GM19043 (cell line): ENCODE measurements around the gene NENF.
A peak's percentile ranks its signal among the peaks of the same experiment; 100 is the strongest.
"Not testable (repeated sequence)": the region's sequence is repeated elsewhere in the genome, so short reads cannot be mapped to it uniquely, and the experiment has no call there.

Experiments used
- ATAC-seq: cut with Tn5 transposase; IDR thresholded peaks from one replicate; pipeline ENCODE4 v1.9.1; 2021; ENCODE audit warnings: low read depth; ENCODE audit not compliant: unreplicated experiment

Gene NENF

DNA sequence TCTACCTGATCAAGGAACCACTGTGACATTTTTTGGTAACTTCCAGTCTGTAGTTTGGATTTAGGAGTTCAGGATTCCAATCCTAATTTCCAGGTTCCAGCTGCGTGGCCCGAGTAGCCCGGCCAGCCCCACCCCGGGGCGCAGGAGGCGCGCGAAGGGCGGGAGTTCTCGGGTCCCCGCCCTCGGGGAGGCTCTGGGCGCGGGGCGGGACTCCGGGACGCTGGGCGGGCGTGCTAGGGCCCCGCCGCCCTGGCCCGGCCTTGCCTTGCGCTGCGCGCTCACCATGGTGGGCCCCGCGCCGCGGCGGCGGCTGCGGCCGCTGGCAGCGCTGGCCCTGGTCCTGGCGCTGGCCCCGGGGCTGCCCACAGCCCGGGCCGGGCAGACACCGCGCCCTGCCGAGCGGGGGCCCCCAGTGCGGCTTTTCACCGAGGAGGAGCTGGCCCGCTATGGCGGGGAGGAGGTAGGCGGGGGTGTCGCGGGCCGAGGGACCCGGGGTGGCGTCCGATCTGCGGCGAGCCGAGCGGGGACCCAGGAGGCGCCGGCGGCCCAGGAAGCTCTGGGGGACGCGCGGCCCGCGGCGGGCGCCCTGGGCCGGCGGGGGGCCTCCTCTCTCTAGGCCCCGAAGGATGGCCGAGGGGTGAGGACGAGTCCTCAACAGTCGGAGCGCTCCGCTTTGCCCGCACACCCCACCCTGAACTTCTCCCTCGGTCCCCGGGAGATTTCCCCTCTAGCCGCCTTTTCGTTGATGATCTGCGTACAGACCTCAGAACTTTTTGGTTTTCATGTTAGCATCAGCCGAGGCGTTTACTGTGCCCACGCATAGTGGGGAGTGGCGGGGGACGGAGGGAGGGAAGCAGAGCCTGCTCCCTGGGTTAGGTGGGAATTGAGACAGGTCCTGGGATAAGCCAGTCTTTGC is at the start of gene NENF:
Gene NENF, plus strand, starts transcription at position 260 of the 916 bp plus-strand sequence. Its CDS starts 24 bp downstream, at position 284.
- ATAC-seq, result peak; percentile 98

GRCh38 chr1:212386029-212386428 is 46.7 kb upstream of the NENF start:
- ATAC-seq, result no peak

DNA sequence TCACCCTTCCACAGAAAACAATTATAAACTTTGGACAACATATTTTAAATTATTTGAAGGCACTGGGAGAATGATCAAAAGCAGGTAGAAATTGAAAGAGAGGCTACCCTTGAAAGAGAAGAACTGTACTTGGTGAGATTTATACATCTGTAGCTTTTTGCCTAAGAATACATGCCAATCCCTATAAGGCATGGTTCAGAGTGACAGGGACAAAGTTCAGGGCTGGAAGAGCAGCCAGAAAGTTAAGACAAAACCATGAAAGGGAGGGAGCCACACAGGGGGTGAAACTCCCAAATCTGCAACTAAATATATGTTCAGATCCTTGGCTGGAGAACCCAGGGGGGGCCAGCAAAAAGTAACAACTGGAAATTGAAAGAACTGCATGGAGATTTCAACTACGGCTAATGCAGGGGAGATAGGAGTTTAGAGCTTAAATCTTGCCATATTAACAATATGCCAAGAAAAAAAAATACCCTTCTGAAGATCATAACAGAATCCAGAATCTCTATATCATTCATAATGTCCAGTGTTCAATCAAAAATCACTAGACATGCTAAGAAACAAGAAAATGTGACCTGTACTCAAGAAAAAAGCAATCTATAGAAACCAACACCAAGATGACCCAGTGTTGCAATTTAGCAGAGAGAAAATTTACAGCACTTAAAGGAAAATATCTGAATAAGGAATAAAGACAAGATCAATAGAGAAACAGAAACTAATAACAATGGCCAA is 43.6 kb upstream of the NENF start:
- no peak for ATAC-seq

DNA sequence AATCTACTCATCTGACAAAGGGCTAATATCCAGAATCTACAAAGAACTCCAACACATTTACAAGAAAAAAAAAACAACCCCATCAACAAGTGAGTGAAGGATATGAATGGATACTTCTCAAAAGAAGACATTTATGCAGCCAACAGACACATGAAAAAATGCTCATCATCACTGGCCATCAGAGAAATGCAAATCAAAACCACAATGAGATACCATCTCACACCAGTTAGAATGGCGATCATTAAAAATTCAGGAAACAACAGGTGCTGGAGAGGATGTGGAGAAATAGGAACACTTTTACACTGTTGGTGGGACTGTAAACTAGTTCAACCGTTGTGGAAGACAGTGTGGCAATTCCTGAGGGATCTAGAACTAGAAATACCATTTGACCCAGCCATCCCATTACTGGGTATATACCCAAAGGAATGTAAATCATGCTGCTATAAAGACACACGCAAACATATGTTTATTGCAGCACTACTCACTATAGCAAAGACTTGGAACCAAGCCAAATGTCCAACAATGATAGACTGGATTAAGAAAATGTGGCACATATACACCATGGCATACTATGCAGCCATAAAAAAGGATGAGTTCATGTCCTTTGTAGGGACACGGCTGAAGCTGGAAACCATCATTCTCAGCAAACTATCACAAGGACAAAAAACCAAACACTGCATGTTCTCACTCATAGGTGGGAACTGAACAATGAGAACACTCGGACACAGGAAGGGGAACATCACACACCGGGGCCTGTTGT is 36.9 kb upstream of the NENF start:
- not testable (repeated sequence) for ATAC-seq

DNA sequence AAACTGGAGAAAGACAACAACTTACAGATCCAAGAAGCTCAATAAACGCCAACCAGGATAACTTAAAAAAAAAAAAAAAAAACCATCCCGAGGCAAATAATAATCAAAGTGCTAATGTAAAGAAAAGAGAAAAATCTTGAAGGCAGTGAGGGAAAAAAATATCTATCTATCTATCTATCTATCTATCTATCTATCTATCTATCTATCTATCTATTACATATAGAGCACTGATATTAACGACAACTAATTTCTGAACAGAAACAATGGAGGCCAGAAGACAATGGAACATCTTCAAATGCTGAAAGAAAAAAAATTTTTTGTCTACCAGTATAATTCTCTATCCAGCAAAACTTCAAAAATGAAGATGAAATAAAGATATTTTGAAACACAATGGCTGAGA is 36.1 kb upstream of the NENF start:
- ATAC-seq, result no peak

DNA sequence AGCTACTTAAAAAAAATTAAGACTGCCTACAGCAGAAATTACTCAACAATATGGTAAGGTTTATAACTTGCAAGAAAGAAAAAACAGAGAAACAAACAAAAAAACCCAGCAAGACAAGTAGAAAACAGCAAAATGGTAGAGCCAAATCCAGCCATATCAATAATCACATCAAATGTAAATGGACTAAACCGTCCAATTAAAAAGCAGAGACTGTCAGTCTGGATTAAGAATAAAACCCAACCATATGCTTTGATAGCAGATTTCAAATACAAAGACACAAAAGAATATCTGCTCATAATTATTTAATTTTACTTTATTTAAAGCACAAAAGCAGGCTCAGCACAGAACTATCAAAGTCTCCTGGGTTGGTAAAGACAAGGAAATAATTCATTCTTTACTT is 35.5 kb upstream of the NENF start:
- no peak for ATAC-seq

DNA sequence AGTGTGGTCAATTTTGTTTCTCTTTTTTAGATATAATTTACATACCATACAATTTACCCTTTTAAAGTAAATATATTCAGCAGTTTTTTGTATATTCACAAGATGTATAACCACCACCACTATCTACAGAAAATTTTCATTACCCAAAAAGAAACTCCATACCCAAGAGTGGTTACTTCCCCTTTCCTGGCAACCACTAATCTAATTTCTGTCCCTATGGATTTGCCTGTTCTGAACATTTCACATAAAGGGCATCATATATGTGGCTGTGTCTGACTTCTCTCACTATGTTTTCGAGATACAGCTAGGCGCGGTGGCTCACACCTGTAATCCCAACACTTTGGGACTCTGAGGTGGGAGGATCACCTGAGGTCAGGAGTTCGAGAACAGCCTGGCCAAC is 31.7 kb upstream of the NENF start:
- no peak for ATAC-seq

- no peak for ATAC-seq
Measured at GRCh38 chr1:212401838-212402582, 30.7 kb upstream of the NENF start.

DNA sequence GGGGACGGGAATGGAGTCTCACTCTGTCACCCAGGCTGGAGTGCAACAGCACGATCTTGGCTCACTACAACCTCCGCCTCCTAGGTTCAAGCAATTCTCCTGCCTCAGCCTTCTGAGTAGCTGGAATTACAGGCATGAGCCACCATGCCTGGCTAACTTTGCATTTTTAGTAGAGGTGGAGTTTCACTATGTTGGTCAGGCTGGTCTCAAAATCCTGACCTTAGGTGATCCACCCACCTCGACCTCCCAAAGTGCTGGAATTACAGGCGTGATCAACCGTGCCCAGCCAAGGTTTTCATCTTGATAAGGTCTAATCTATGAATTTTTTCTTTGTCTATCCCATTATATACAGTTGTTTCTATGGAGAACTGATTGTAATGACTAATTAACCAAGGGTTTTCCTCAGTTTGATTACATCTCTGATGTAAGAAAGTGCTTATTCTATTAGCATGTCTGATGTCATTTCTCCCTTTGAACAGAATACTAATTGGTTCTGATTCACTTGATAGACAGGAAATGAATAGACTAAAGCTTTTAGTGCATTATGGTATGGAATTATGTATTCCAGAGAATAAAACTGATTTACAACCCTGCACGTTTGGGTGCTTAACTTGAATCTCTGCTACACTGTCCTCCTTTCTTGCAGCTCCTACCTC is 29.9 kb upstream of the NENF start:
- ATAC-seq, result no peak

- no peak for ATAC-seq
Measured at GRCh38 chr1:212410231-212410820, 22.4 kb upstream of the NENF start.

- no peak for ATAC-seq
Measured at GRCh38 chr1:212412374-212412773, 20.3 kb upstream of the NENF start.

DNA sequence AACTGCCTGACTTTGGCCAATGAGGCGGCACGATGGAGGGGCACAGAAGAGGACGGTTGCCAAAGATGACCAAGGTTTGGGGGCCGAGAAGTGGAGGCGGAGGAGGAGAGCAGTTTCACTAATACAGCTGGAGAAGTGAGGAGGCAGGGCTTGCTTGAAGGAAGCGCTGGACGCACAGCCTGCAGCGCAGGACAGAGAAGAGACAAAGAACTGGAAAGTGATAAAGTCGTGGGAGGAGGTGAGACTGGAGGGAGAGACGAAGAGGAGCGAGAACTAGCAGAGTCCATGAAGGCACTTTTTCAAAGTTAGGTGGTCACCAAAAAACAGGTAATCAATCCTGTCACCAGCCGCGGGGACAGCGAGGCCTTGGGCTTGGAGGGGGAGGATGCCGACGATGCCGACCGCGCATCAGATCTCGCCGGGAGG is 18.8 kb upstream of the NENF start:
- ATAC-seq, result no peak

- ATAC-seq, result peak; percentile 98
Measured at GRCh38 chr1:212414328-212415106, 18.2 kb upstream of the NENF start, which contains the start of gene PACC1. TSS of gene PACC1 (minus strand) at chr1:212414886. CDS start at chr1:212414757, 129 bp downstream.

- no peak for ATAC-seq
Measured at GRCh38 chr1:212415107-212415841, 17.4 kb upstream of the NENF start.

DNA sequence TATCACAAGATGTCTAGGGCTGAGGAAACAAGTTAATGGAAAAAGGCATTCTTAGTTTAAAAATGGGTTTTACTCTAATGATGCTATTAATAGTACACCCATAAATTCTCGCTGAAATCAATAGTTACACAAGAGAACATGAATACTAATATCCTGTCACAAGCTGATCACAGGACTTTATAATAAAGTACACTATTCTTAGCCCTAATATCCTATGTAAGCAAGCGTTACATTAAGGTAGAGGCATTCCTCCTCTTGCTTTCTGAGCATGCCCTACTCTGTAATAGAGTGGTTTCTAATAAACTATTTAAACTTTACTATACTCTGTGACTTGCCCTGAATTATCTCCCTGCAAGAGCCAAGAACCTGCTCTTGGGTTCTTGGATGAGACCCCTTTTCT is 11.6 kb upstream of the NENF start:
- ATAC-seq, result no peak

GRCh38 chr1:212423879-212424278 is 8.8 kb upstream of the NENF start:
- no peak for ATAC-seq

DNA sequence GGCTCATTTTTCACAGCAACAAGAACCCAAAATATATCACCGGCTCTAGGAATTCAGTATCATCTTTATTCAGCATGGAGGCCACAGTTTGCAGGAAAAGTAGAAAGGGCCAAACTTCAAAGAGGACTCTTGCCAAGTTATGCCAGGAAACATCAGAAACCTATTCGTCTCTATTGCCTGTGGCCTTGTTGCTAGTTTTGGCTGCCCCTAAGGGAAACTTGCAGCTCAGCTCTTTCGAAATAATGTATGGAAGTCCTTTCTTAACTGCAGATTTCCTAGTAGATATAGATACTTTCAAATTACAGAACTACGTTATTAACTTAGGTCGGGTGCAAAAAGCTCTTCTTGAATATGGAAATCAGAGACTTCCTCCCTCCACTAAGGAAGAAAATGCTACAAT is 4.2 kb upstream of the NENF start:
- ATAC-seq, result no peak

DNA sequence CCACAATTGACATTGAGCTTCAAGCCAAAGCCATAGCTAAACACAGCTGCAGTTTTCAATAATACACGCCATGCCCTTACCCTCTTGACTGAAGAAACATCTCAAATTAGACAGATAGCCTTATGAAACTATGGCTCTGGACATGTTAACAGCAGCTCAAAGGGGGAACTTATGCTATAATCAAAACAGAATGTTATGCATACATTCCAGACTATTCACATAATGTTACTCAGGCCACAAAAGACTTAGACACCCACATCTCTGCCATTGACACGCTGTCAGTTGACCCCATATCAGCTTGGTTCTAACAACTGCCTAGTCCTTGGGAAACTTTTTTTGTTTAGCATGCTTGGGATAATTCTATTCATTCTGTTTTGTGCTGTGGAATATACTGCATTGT is 2.3 kb upstream of the NENF start:
- ATAC-seq, result no peak
